Epithelial cell of umbilical artery (primary cell): ENCODE data around the gene MMS19. TPM values are rescaled to one million over a fixed set of nuclear protein-coding genes. Genes with fewer than 3 reads are reported as not detected.

Source experiments
- total RNA-seq: library from RNA; depleted of rRNA; stranded (reverse); fragments of >200 nt; gene quantifications from 2 replicates; pipeline ENCODE4 v1.2.3, GENCODE V29; 2014

The MMS19 gene, protein sequence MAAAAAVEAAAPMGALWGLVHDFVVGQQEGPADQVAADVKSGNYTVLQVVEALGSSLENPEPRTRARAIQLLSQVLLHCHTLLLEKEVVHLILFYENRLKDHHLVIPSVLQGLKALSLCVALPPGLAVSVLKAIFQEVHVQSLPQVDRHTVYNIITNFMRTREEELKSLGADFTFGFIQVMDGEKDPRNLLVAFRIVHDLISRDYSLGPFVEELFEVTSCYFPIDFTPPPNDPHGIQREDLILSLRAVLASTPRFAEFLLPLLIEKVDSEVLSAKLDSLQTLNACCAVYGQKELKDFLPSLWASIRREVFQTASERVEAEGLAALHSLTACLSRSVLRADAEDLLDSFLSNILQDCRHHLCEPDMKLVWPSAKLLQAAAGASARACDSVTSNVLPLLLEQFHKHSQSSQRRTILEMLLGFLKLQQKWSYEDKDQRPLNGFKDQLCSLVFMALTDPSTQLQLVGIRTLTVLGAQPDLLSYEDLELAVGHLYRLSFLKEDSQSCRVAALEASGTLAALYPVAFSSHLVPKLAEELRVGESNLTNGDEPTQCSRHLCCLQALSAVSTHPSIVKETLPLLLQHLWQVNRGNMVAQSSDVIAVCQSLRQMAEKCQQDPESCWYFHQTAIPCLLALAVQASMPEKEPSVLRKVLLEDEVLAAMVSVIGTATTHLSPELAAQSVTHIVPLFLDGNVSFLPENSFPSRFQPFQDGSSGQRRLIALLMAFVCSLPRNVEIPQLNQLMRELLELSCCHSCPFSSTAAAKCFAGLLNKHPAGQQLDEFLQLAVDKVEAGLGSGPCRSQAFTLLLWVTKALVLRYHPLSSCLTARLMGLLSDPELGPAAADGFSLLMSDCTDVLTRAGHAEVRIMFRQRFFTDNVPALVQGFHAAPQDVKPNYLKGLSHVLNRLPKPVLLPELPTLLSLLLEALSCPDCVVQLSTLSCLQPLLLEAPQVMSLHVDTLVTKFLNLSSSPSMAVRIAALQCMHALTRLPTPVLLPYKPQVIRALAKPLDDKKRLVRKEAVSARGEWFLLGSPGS
- 70.1 and 91.6 TPM in 2 replicates for total RNA-seq

DNA sequence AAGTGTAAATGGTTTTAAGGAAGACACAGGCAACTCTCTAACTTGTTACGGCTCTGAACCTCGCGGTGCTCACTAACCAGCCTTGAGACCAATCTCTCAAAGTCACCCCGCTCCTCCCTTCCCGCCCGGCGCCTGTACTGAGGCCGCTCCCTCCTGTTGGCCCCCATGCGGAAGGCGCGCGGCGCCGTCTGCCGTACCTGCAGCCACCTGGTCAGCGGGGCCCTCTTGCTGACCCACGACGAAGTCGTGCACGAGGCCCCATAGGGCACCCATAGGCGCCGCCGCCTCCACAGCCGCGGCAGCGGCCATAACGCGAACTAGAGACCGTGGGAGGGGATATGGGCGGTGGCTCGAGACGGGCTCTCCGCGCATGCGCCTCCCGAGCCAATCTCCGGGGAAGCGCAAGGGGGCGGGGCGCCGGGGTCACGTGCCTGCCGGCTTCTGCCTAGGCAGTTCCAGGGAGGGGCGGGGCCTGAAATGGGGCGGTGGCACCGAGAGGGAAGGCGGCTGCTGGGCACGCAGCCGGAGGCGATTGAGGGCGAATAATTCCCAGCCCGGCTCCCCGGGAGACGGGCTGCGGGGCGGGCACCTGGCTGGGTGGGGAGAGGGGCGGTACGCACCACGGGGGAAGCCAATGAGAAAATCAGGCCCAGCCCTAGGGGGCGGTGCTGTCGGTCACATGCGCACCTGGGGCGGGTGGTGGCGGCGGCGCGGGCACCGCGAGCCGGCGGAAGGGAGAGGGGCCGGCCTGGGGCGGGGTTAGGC is at the start of gene MMS19:
Gene MMS19, minus strand, starts transcription at position 347 of the 765 bp plus-strand sequence. Its CDS starts 38 bp downstream, at position 309.

DNA sequence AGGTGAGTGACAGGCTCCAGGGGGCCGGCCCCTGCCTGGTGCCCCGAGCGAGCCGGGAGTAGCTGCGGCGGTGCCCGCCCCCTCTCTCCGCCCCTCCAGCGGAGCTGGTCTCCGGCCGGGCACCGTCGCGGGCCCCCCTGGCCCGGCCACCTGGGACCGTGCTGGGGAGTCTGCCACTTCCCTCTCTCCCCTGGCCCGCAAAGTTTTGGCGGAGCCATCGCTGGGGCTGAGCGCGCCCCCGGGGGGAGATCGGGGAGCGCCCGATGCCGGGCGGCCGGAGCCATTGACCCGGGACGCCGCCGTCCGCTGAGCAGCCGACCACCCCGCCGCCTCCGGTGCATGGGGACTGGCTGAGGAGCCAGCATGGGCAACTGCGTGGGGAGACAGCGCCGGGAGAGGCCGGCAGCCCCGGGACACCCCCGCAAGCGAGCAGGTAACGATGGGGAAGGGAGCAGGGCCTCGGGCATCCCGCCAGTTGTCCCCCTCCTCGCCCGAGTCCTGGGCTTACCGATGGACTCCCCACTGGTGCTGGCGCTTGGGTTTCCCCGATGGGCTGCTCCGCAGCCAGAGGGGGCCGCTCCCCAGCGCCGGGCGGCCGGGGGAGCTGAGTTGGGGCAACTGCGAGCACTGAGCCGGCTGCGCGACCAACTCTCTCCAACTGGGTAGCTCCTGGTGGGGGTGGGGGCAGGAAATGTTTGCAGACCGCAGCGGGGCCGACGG is 779 bp upstream of the MMS19 start, which contains the start of gene UBTD1:
Gene UBTD1, plus strand, starts transcription at position 84 of the 720 bp plus-strand sequence. Its CDS starts 280 bp downstream, at position 364.

DNA sequence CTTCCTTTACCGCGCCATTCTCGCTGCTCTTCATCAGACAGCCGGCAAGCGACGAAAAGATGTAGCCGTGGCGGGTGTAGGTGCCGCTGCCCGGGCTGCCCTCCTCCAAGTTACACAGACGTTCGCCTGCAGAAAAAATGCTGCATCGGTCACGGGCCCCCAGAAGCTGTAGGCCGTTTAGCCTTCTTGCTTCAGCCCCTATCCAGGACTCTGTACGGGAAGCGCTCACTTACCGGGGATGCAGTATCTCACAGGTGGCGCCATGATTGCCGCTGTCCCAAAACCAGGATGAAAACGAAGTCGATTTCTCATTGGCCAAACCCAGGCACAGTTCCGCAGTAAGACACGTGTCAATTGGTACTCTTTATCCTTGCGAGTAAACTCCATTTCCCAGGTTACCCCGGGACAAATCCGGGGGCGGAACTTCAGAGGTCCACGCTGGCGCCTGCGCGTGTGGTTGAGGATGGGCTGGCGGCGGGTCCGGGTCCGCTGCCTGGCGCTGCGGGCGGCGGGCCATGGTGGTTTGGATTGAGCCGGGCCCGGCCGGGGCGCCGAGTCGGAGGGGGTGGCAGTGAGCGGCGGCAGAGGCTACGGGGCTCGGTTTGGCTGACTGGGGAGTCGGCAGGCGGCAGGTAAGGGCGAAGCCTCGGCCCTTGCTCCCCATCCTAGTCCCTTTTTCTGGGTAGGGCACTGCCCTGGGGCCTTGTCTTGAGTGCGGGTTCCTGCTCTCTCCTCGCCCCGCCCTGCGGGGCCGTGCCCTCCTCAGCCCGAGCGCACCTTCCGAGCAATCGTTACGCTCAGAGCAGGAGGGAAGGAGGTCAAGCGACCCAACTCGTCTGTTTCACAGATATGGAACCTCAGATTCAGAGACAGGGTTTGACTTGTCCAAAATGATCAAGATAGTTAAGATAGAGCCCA is 52.2 kb downstream of the MMS19 start, which contains the start of the genes EXOSC1 and ZDHHC16:
Gene EXOSC1, minus strand, starts transcription at position 285 of the 918 bp plus-strand sequence. Its CDS starts 21 bp downstream, at position 264.
Gene ZDHHC16, plus strand, starts transcription at position 454 of the 918 bp plus-strand sequence. CDS start 5,501 bp downstream, outside the sequence.

DNA sequence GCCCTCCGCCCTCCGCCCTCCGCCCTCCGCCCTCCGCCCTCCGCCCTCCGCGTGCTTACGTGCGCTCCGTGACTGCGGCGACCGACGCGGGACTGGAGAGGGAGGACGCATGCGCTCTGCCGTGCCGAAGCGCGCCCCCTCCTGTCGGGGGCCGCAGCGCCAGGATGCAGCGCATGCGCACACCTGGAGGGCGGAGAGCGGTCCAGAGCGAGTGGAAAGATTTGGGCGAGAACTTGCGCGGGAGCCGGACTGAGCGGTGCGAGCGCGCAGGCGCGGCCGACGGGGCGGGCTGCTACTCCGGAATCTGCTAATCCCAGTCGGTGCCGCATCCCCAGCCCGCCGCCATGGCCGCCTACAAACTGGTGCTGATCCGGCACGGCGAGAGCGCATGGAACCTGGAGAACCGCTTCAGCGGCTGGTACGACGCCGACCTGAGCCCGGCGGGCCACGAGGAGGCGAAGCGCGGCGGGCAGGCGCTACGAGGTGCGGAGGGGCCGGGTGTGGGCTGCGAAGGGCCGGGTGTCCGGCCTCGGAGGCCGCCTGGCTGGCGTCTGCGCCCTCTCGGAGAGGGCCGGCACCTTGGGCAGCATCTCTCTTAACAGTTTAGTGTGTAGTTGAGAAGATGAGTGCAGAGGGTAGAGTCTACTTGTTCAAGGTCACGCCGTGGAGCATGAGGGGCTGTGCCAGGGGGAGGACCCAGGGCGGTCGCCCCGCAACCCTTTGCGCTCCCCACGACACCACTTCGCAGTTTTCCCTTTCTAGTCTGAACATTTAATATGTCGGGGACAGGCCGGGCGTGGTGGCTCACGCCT is 72.1 kb downstream of the MMS19 start, which contains the start of gene PGAM1:
Gene PGAM1, plus strand, starts transcription at position 228 of the 812 bp plus-strand sequence. Its CDS starts 117 bp downstream, at position 345.

Other genes with a start within 250 kb of the MMS19 start
- gene ARHGAP19, start 205.8 kb downstream of the MMS19 start, total RNA-seq: 10.6 and 12.3 TPM in 2 replicates
- gene FRAT1, start 179.2 kb downstream of the MMS19 start, total RNA-seq: 2.9 and 3.3 TPM in 2 replicates
- 13.8 and 14.0 TPM in 2 replicates for gene FRAT2, start 163.7 kb downstream of the MMS19 start, total RNA-seq
- gene RRP12, start 97.1 kb downstream of the MMS19 start, total RNA-seq: 13.3 and 17.8 TPM in 2 replicates
- gene PGAM1, start 72.2 kb downstream of the MMS19 start, total RNA-seq: 376 and 402 TPM in 2 replicates
- gene EXOSC1, start 52.4 kb downstream of the MMS19 start, total RNA-seq: 36.4 and 54.0 TPM in 2 replicates
- gene ZDHHC16, start 52.2 kb downstream of the MMS19 start, total RNA-seq: 37.7 and 47.7 TPM in 2 replicates
- 30.9 and 50.0 TPM in 2 replicates for gene UBTD1, start 502 bp upstream of the MMS19 start, total RNA-seq
- gene ANKRD2, start 74.4 kb upstream of the MMS19 start, total RNA-seq: 0.97 and 2.1 TPM in 2 replicates
- 0.32 and 1.1 TPM in 2 replicates for gene HOGA1, start 86.0 kb upstream of the MMS19 start, total RNA-seq
- gene C10orf62, start 91.3 kb upstream of the MMS19 start, total RNA-seq: not detected in 2 replicates
- gene MORN4, start 135.1 kb upstream of the MMS19 start, total RNA-seq: 2.3 and 9.1 TPM in 2 replicates
- 11.4 and 17.2 TPM in 2 replicates for gene PI4K2A, start 142.2 kb upstream of the MMS19 start, total RNA-seq
- 1.5 and 1.9 TPM in 2 replicates for gene AVPI1, start 188.8 kb upstream of the MMS19 start, total RNA-seq
- 12.9 and 13.3 TPM in 2 replicates for gene MARVELD1, start 215.3 kb upstream of the MMS19 start, total RNA-seq
- gene ZFYVE27, start 238.7 kb upstream of the MMS19 start, total RNA-seq: 18.5 and 19.2 TPM in 2 replicates